HG02610 (cell line): ENCODE results near the gene GPSM3.
"Not testable (repeated sequence)": the region's sequence is repeated elsewhere in the genome, so short reads cannot be mapped to it uniquely, and the experiment has no call there.

Source experiments
- ATAC-seq: cut with Tn5 transposase; IDR thresholded peaks from one replicate; pipeline ENCODE4 v1.9.1; 2021; ENCODE audit warnings: mild to moderate bottlenecking, moderate library complexity; ENCODE audit not compliant: unreplicated experiment

Gene GPSM3, protein sequence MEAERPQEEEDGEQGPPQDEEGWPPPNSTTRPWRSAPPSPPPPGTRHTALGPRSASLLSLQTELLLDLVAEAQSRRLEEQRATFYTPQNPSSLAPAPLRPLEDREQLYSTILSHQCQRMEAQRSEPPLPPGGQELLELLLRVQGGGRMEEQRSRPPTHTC

DNA sequence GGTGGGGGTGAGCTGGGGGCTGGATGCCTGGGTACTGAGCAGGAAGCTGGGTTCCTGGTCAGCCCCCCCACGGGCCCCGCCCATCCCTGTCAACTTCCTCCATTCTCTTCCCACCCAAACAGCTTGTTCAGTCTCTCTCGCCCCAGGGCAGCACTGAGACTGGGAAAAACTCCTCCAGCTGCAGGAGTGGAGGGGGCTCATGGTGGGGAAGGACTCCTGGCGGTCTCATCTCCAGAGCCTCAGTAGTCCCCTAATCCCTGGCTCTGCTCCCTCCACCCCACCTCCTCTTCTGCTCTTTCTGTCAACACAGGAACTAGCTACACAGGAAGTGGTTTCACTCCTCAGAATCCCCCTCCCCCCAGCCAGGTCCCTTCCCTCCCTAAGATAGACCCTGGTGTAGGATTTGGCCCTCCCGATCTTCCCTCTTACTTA lies at the start of gene GPSM3:
Gene GPSM3, minus strand, starts transcription at position 36 of the 432 bp plus-strand sequence. CDS start 130 bp downstream, outside the sequence.
- ATAC-seq = no peak

DNA sequence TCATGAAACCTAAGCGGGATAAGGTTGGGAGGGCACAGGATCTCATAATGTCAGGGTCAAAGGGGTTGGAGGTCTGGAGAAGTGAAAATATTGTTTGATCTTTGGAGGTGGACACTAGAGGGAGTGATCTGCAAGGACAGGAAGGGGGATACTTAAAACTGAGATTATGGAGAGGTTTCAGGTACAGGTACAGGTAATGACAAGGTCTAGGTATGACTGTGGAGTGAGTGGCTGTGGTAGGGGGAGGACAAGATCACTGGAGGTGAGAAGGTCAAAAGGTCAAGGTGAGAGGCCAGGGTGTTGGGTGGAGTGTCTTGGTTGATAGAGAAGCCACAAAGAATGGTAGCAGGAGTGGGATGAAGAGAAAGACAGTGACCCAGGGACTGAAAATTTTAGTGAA lies 48.2 kb upstream of the GPSM3 start:
- ATAC-seq = no peak

DNA sequence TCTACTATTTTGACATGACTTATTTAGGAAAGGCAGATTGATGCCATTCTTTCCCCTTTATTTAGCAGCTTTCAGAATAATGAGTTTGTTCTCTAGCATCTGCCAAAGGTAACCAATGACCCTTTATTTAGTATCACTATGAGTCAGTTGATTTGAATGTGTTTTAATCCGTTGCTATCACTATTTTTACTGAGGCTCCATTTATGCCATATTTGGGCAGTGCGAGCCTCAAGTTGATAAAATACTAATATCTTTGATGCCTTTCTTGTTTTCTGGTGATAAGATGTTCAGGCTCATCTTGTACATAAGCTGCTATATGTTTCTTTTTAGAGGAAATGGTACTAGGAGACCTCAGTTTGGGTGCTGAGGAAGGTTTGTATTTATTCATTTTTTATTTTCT lies 47.0 kb upstream of the GPSM3 start:
- no peak for ATAC-seq

DNA sequence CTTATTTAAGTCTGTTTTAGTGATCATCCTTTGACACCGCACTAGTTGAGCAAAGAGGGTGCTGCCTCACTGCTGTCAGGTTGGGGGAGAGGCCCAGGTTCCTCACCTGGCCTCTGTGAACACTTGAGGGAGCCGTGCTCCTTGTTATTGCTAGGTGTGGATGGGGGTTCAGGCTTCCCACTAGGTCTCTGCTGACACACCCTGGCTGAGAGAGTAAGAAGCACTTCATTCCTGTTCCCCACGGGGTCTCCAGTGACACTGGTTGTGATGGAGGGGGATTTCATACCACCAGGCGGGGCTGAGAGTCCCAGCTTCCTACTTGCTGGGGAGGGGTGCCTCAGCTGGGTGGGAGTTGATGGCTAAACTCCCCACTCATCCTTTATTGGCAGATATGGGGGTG lies 42.5 kb upstream of the GPSM3 start:
- ATAC-seq = no peak

DNA sequence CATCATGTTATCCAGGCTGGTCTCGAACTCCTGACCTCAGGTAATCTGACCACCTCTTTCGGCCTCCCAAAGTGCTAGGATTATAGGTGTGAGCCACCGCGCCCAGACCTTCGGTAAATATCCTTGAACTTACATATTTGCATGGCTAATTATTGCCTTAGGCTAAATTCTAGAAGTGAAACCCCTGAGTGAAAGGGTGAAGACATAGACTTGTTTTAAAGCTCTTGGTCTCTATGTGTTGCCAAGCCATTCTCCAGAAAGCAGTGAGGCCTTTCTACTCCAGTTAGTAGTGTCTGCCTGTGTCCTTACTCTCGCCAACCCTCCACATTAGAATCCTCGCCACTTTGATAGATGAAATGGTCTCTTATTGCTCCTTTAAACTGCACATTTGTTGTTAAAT lies 34.0 kb upstream of the GPSM3 start:
- no peak for ATAC-seq

DNA sequence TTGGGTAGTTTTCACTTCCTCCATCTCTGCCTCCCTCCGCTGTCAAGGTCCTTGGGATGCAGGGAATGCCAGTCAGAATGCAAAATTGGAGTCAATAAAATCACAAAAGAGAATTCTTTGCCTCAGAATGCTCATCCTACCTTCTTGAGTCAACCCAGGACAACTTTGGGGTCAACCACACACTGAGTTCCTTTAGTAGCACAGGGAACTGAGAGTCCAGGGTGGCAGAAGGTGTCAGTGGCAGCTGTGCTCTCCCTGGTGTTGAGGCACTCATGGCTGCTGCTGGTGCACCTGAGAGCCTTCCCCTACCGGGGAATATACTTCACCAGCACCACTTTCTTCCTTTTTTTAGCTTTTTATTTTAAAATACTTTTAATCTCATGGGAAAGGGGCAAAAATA lies 32.3 kb upstream of the GPSM3 start:
- peak; percentile 70 for ATAC-seq

DNA sequence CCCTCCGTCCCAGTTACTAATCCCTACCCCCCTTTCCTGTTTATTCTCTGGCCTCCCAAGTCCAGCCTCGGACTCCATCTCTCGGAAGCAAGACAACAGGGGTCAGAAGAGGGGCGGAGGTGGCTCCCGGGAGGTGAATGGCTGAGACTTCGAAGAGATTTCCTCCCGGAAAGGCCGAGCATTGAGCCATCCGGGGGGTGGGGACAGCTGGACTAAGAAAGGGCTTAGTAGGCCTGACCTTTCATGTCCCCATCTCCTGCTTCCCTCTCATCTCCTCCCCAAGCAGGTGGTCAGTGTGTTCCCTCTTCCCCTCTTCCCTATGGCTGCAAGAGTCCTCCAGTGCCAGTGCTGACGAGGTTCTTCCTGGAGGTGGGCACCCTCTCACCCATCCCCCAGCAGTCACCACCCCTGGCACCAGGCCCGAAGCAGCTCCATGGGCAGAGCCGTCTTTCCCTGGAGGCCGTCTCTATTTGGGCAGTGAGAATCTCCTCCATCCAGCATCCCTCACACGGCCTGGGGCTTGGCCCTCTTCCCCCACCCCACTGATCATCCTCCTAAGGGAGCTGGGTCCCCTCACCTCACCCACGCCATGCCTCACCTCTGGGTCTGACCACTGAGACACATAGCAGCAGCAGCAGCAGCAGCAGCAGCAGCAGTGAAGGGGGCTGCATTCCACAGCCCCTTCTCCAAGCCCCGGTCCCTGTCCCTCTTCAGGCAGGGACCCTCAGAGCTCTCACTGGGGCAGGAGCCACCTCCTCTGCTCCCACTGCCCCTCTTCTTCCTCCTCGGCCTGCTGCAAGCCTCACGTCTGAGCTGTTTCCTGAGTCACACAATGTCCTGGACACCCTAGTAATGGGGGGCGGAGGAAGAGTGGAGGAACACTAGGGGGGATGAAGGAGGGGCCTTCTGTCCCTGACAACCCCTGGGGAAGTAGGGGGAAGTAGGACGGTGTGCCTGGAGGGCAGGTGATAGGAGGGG lies 31.1 kb upstream of the GPSM3 start, which contains the start of gene NOTCH4:
Gene NOTCH4, minus strand, starts transcription at position 810 of the 978 bp plus-strand sequence. Its CDS starts 139 bp downstream, at position 671.
- ATAC-seq = no peak

DNA sequence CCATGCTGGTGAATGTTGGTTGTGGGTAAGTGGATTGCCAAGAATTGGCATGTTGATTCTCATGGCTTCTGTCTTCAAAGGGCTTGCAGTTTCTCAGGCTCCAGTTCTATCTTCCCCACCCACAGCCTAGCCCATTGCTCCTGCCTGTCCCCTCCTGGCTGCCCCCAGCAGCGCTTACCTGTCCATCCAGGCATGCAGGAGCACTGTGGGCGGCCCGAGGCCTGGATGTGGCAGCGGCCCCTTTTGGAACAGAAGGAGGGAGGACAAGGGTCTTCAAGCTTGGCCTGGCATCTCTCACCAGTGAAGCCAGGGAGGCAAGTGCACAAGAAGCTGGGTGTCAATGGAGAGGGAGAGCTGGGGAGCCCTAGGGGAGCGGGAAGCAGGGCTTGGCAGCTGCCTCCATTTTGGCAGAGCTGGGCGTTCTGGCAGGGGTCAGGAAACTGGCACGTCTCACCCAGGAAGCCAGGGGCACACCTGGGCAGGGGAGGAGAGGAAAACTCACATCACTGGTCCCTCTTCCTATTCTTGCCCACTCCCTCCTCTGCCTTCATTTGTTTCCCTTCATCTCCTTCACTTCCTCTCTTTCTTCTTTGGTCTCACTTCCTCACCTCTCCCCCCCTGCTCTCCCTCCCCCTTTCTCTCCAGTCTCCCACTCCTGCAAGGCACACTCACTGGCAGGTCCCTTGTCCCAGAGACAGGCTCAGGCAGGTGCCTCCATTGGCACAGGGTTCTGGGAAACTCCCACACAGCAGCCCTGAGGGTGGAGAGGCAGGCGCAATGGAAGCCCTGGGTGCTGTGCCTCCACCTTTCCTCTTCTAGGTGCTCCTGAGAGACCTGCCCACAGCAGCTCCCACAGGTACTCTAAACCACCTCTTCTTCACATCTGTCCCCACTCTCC lies 30.1 kb upstream of the GPSM3 start:
- ATAC-seq = no peak

DNA sequence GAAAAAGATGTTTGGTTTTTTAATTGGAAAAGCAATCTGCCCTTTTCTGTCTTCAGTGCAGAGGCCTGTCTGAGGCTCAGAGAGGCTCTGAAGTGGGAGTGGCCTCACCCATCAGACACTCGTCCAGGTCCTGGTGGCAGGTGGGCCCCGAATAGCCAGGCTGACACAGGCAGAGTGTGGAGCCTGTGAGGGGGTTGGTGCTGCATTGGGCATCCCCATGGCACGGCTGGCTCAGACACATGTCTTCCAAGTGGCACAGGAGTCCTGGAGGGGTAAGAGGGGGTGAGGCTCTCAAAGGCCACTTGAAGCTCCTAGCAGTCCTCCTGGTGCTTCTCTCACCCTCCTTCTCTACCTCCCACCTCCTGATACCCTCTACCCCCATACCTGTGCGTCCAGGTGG lies 27.6 kb upstream of the GPSM3 start:
- ATAC-seq = no peak

DNA sequence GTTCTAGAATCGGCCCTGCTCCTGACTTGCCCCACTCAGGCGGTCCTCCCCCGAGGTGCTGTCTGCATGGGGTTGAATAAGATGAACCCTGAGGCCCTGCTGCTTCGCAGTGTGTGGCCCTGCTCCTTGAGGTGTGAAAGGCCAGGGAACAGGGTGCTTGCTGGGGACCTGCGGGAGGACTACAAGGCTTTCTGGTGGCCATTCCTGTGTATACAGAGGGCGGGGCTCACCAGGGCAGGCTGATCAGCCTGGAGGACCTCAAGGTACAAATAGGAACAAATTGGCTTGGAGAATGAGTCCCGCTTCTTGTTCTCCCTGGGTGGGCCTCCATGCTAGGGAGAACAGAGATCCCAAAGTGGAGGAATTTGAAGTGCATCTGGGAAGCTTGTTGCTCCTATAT lies 25.7 kb upstream of the GPSM3 start:
- ATAC-seq = no peak

DNA sequence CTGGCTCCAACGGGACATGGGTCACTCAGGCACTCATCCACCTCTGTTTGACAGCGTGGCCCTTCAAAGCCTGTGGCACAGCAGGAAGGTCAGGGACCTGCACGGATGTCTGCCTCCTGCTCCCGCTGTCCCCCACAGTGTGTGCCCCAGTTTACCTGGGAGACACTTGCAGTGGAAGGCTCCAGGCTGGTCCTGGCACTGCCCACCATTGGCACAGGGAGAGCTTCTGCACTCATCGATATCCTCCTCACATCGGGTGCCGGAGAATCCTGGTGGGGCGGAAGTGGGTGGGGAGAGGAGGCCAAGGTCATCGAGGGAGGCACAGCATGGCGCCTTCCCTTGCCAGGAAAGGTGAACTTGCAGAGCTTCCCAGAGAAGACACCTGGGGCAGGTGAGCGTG lies 24.6 kb upstream of the GPSM3 start:
- ATAC-seq = no peak

DNA sequence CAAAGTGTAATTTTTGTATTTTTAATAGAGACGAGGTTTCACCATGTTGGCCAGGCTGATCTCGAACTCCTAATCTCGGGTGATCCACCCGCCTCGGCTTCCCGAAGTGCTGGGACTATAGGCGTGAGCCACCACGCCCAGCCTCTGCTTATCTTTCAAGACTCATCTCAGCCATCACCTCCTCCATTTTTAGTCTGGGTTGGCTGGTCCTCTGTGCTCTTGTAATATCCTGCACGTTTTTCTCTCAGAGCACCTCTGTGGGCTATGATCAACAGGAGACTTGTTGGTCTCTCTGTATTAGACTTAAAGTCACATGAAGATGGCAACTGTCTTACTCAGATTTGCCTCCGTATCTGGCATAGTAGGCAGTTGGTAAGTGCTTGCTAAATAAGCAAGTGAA lies 23.8 kb upstream of the GPSM3 start:
- ATAC-seq = no peak

DNA sequence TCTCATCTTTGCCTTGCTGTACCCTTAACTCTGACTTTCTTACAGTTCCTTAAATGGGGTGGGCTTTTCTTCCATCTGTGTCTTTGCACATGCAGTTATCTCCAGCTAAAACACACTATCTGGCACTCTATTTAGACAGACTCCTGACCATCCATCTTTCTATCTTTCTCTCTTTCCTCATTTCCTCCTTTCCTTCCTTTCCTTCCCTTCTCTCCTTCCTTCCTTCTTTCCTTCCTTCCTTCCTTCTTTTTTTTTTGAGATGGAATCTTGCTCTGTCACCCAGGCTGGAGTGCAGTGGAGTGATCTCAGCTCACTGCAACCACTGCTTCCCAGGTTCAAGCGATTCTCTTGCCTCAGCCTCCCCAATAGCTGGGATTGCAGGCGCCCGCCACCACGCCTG lies 23.2 kb upstream of the GPSM3 start:
- no peak for ATAC-seq

DNA sequence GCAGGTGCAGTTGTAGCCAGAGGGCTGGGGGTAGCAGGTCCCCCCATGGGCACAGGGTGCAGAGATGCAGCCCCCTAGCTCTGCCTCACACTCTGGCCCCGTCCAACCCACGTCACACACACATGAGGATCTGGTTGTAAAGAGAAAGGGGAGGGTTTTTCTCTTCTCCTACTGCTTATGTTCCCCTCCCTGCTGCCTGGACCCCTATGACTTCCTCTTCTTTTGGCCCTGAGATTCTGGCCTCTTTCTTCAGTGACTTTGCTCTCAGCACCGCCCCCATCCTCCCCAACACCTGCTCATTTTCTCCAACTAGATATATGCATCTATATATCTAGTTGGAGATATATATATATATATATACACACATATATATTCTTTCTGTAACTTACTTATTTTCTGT lies 21.7 kb upstream of the GPSM3 start:
- no peak for ATAC-seq

DNA sequence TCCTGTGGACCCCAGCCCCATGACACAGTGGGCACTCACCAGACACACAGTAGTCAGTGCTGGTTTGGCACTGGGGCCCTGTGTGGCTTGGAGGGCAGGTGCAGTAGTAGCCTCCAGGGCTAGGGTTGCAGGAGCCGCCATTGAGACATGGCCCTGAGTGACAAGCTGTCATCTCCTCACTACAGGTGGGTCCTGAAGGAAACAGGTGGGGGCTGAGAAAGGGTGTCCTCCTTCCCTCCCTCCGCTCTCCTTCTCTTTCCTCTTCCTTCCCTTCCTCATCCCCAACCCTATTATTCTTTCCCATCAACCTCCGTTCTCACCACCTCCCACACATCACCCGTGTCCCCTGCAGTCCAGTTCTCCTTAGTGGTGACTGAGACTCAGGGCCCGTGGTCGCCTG lies 21.2 kb upstream of the GPSM3 start:
- ATAC-seq = no peak

DNA sequence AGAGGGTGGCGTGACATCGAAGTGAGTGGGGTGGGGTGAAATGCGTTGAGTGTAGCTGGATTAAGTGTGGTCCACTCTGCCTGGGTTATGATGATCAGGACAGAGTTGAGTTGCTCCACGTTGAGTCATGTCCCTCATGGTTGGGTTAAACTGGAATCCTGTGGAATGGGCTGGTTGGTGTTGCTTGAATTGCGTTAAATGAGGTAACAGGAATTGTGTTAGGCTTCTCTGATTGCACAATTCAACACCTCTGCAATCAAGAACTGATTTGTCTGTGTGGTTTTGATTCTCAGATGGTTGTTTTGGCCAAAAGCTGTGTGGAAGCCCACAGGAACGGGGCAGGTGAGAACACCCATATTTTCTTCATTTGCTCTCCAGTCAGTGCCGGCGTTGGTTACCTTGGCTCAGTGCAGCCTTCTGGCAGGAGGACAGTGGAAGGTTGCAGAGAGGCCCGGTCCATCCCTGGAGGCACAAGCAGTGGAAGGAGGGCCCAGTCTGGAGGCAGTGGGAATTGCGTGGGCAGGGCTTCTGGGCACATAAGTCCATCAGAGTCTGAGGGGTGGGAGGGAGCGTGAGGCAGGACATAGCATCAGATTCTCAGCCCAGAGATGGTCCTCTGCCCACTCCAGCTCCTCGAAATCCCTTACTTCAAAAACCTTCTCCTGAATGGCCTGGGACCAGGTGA lies 19.8 kb upstream of the GPSM3 start:
- no peak for ATAC-seq

DNA sequence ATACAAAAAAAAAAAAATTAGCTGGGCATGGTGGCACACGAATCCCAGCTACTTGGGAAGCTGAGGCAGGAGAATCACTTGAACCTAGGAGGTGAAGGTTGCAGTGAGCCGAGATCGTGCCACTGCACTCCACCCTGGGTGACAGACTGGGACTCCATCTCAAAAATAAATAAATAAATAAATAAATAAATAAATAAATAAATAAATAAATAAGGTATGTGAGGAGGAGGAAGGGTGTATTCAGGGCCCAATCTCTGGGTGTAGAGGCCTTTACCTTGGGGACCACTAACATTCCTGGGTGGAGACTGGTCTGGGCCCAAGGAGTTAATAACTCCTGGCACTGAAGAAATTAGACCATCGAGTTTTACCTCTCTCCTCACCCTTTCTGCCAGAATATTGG lies 19.0 kb upstream of the GPSM3 start:
- not testable (repeated sequence) for ATAC-seq

DNA sequence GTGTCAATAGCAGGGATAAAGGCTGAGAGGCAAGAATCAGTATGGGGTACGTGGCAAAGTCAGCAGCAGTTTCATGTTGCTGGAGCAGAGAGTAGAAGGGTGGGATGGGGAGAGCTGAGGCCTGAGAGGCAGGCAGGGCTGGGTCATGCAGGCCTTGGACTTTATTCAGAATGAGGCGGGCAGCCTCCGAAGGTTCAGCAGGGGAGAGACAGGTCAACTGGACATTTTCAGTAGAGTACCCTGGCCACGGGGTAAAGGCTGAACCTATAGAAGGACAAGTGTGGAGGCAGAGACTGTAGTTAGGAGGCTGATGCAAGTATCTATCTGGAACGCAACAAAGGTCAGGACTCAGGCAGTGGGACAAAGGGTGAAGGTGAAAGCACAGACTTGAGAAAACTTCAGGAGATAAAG lies 17.8 kb upstream of the GPSM3 start:
- ATAC-seq = no peak

DNA sequence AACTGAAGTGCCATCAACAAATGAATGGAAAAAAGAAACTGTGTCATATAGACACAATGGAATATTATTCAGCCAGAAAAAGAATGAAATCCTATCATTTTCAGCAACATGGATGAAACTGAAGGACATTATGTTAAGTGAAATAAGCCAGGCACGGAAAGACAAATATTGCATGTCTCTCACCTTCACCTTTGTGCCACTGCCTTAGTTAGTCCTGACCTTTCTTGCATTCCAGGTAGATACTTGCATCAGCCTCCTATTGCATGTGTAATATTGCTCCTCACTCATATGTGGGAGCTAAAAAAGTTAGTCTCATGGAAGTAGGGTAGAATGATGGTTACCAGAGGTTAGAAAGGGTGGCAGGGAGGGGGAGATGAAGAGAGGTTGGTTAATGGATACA lies 16.6 kb upstream of the GPSM3 start:
- ATAC-seq = no peak

DNA sequence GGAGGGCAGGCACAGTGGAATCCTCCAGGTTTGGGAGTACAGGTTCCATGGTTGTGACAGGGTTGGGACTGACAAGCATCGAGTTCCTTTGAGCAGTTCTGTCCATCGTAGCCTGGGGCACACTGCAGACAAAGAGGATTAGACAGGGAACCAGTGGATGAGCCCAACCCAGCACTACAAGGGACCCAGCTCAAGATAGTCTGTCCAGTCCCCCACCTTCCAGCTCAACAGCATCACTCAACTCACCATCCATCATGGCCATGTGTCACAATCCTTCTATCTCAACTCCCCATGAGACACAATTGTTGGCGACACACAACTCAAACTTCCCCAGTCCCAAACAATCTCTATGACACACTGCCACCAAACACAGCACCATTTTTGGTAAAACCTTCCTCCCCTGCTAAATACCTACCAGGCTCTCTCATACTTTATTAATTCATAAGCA lies 11.8 kb upstream of the GPSM3 start:
- no peak for ATAC-seq
